ENCODE results near the gene TLR6. TPM values are rescaled to one million over a fixed set of nuclear protein-coding genes. Genes with fewer than 3 reads are reported as not detected.

Gene TLR6
- total RNA-seq, 1 experiment from 2014 or later = 0.68 TPM

DNA sequence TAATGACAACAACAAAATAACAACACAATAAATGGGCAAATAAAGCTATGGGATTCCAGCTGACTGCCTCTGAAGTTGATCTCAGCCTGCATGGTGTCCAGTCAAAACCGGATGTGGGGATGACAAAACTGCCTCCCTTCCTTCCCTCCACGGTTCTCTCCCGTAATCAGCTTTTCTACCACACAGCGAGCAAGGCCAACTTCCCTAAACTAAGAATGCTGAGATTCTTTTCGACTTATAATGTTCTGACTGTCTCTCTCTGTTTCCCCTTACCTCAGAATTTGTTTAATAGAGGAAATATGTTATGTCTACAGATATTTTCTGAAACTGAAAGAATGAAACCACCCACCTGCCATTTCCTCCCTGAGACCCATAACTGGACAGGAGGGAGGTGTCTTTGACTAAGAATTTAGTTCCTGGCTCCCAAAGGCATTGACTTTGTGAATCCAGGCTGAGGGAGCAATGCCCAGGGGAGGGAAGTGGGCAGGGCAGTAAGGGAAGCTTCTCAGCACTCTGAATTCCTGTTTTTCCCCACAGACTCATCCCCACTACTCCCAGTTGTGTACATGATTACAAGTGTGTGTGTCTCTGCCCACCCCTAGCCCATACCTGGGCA, 51.0 kb downstream of the TLR6 start:
- peak overlapping the region; percentile 16 for H3K4me3 Mint-ChIP-seq (ENCODE audit: low read depth, unreplicated experiment)
- no peaks in the 10 kb centered on the region for H3K4me1 Mint-ChIP-seq (ENCODE audit: low read depth, unreplicated experiment)
- H3K36me3 Mint-ChIP-seq (ENCODE audit: insufficient read depth, unreplicated experiment) = no peaks in the 10 kb centered on the region
- peaks cover 6% of the 10 kb centered on the region for H3K9me3 Mint-ChIP-seq (ENCODE audit: low read depth, unreplicated experiment)
- intact Hi-C loops (cut with micrococcal nuclease; ENCODE audit: unreplicated experiment) = loop anchor here (2.0 kb wide), 1 partner anchor 45 kb away; no protein-coding TSS in a partner anchor
- no peak overlapping the region for H3K27ac Mint-ChIP-seq (ENCODE audit: unreplicated experiment)
- BruUV-seq (replicated peaks) = no TSS peak
- CTCF ChIA-PET = interaction anchor here (1.5 to 1.6 kb wide), 2 partner anchors 46 to 736 kb away, joined by 4 to 8 read pairs; no protein-coding TSS in a partner anchor
- TF ChIP-seq, protein P1, sequence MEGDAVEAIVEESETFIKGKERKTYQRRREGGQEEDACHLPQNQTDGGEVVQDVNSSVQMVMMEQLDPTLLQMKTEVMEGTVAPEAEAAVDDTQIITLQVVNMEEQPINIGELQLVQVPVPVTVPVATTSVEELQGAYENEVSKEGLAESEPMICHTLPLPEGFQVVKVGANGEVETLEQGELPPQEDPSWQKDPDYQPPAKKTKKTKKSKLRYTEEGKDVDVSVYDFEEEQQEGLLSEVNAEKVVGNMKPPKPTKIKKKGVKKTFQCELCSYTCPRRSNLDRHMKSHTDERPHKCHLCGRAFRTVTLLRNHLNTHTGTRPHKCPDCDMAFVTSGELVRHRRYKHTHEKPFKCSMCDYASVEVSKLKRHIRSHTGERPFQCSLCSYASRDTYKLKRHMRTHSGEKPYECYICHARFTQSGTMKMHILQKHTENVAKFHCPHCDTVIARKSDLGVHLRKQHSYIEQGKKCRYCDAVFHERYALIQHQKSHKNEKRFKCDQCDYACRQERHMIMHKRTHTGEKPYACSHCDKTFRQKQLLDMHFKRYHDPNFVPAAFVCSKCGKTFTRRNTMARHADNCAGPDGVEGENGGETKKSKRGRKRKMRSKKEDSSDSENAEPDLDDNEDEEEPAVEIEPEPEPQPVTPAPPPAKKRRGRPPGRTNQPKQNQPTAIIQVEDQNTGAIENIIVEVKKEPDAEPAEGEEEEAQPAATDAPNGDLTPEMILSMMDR (IDR thresholded peaks at IDR 0.05; ENCODE audit: unreplicated experiment) = no peak
- no peaks in the 10 kb centered on the region for H3K27me3 Mint-ChIP-seq (ENCODE audit: unreplicated experiment)
- no peak for DNase-seq

DNA sequence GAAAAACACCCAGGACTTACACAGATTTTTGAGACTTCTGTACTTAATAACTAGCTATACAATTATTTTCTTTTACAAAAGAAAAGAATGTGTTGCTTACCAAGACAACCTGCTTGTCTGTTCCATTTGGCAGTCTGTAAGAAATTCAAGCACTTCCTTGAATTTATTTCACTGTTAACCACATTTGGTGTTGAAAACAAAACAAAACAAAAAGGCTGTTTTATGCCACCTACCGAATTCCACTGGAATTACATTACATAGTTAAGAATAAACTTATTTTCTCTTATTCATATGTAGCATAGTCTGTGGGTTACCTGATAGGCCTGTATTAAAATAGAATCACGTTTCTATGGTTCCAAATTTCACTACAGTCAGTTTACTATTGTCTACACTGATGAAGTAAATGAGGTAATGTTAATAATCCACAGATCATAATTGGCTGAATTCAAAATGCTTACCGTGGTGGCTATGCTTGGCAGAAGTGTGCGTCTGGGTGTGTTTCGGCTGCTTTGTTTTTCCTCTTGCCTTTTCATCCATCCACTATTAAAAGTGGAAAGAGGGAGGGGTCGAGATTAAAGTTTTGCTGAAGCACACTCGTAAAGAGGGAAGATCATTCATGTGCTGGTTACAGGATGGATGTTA, 51.8 kb downstream of the TLR6 start, which contains the start of gene TLR1:
TSS of gene TLR1 (minus strand) at position 138 of the 642 bp plus-strand sequence. CDS start 5,960 bp downstream, outside the sequence.
- Mint-ChIP-seq H3K4me3 (ENCODE audit: low read depth, unreplicated experiment) (peak within 1 kb of the TSS; percentile 16), H3K9me3 (ENCODE audit: low read depth, unreplicated experiment) (peaks cover 8% of the 10 kb centered on the region), H3K4me1 (ENCODE audit: low read depth, unreplicated experiment) (no peaks in the 10 kb centered on the region), H3K36me3 (ENCODE audit: insufficient read depth, unreplicated experiment) (no peaks in the 10 kb centered on the region), H3K27ac (ENCODE audit: unreplicated experiment) (no peak within 1 kb of the TSS), H3K27me3 (ENCODE audit: unreplicated experiment) (no peaks in the 10 kb centered on the region)
- TF ChIP-seq, protein P1 (IDR thresholded peaks at IDR 0.05; ENCODE audit: unreplicated experiment) = peak; percentile 15
- no TSS peak for BruUV-seq (replicated peaks)
- CTCF ChIA-PET = interaction anchor here (0.7 to 1.6 kb wide), 5 partner anchors 22 to 736 kb away, joined by 3 to 8 read pairs (median 3); partner anchors contain the start of gene TLR10
- no peak for DNase-seq
- intact Hi-C loops (cut with micrococcal nuclease; ENCODE audit: unreplicated experiment) = loop anchor here (1.0 to 2.0 kb wide), 2 partner anchors 16 to 44 kb away; no protein-coding TSS in a partner anchor

DNA sequence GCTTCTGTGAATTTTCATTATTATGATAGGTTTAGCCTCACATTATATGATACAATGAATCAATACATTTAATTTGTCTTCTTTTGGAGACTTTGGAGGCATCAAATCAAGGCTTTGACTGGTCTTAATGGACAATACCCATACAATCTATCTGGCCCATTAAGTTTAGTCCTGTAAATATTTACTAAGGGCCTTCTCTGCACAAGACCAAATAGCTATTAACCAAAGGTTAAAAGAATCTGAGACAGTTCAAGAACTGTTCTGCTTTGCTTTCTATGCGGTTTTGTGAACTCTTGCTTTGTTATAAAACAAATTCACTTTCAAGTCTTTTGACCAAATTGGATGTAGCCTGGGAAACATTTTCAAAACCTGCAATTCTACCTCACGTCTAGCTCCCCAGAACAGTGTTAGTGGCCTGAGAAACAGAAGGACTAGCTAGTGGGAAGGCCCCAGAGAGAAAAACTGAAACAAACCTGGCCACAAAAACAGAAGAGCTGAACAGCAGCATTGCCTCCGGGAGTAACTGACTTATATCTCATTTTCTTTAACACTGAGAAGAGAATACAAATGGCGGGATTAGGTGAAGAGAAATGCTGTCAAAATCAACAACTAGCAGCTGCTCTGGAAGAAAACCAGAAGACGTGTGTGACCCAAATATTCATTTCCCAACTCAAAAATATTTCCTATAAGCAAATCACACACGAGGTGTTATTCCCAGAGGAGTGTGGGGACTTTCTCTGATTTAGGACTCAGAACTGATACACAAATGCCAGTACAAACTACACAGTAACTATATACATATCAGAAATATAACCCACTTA, 52.6 kb downstream of the TLR6 start:
- BruUV-seq (replicated peaks) = no TSS peak
- H3K4me1 Mint-ChIP-seq (ENCODE audit: low read depth, unreplicated experiment) = no peaks in the 10 kb centered on the region
- H3K27ac Mint-ChIP-seq (ENCODE audit: unreplicated experiment) = no peak overlapping the region
- no peak overlapping the region for H3K4me3 Mint-ChIP-seq (ENCODE audit: low read depth, unreplicated experiment)
- H3K27me3 Mint-ChIP-seq (ENCODE audit: unreplicated experiment) = no peaks in the 10 kb centered on the region
- no peak for DNase-seq
- CTCF ChIA-PET = interaction anchor here (0.7 to 1.6 kb wide), 5 partner anchors 21 to 735 kb away, joined by 3 to 8 read pairs (median 3); partner anchors contain the start of gene TLR10
- TF ChIP-seq, protein P1 (IDR thresholded peaks at IDR 0.05; ENCODE audit: unreplicated experiment) = no peak
- intact Hi-C loops (cut with micrococcal nuclease; ENCODE audit: unreplicated experiment) = loop anchor here (1.0 to 2.0 kb wide), 2 partner anchors 16 to 43 kb away; no protein-coding TSS in a partner anchor
- no peaks in the 10 kb centered on the region for H3K36me3 Mint-ChIP-seq (ENCODE audit: insufficient read depth, unreplicated experiment)
- peaks cover 8% of the 10 kb centered on the region for H3K9me3 Mint-ChIP-seq (ENCODE audit: low read depth, unreplicated experiment)

Data from Calu3 (cell line).